ENCODE results near the gene NT5C1A. TPM values are rescaled to one million over a fixed set of nuclear protein-coding genes. Genes with fewer than 3 reads are reported as not detected.

The NT5C1A gene
- total RNA-seq, 1 donor from 2014 or later = 0.49 TPM

DNA sequence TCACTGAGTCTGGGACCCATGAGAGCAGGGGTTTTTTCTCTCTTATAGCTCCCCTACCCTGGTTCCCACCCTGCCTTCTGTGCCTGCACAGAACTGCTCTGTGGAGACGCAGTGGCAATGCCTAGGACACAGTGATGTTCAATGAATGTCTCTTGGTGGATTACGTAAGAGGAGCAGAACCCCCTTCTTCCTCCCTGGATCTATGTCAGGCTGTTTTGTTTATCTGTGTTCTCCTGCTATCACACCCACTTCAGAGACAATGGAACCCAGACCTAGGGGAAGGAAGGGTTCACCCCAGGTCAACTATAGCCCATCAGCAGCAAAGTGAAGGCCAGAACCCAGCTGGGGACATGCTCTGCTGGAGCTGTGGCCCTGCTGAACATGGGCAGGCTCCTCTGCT, 17.3 kb upstream of the NT5C1A start:
- H3K27ac ChIP-seq = no peak overlapping the region
- peaks cover 48% of the 10 kb centered on the region for H3K27me3 ChIP-seq
- intact Hi-C loops (cut with DNase I) = no loop called here
- DNase-seq (no peak), ATAC-seq (no peak)
- no peaks in the 10 kb centered on the region for H3K36me3 ChIP-seq
- no peaks in the 10 kb centered on the region for H3K9me3 ChIP-seq
- peaks cover 11% of the 10 kb centered on the region for H3K4me1 ChIP-seq
- TF ChIP-seq, protein P1, sequence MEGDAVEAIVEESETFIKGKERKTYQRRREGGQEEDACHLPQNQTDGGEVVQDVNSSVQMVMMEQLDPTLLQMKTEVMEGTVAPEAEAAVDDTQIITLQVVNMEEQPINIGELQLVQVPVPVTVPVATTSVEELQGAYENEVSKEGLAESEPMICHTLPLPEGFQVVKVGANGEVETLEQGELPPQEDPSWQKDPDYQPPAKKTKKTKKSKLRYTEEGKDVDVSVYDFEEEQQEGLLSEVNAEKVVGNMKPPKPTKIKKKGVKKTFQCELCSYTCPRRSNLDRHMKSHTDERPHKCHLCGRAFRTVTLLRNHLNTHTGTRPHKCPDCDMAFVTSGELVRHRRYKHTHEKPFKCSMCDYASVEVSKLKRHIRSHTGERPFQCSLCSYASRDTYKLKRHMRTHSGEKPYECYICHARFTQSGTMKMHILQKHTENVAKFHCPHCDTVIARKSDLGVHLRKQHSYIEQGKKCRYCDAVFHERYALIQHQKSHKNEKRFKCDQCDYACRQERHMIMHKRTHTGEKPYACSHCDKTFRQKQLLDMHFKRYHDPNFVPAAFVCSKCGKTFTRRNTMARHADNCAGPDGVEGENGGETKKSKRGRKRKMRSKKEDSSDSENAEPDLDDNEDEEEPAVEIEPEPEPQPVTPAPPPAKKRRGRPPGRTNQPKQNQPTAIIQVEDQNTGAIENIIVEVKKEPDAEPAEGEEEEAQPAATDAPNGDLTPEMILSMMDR (IDR thresholded peaks at IDR 0.05) = no peak
- no peak overlapping the region for H3K4me3 ChIP-seq

DNA sequence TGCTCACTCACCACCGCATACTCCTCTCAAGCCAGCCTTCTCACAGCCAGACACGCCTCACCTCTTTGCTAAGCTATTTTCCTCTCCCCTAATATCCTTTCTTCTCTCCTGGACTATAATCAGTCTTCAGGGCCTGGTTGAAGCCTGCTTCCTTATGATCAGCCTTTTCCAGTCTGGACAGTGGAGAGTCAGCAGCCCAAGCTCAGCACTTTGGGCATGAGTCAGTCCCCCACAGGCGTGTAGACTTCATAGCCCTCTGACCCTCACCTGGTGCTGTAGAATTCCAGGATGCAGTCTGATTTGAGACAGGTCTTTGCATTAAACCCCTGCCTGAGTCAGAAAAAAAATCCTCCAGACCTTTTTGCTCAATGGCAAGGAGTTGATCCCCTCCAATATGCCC, 16.8 kb upstream of the NT5C1A start:
- DNase-seq = no peak
- intact Hi-C loops (cut with DNase I) = no loop called here
- H3K36me3 ChIP-seq = no peaks in the 10 kb centered on the region
- H3K27ac ChIP-seq = no peak overlapping the region
- TF ChIP-seq, protein P1 (IDR thresholded peaks at IDR 0.05) = no peak
- H3K4me3 ChIP-seq = no peak overlapping the region
- peaks cover 14% of the 10 kb centered on the region for H3K4me1 ChIP-seq
- ATAC-seq = no peak
- peaks cover 54% of the 10 kb centered on the region for H3K27me3 ChIP-seq
- no peaks in the 10 kb centered on the region for H3K9me3 ChIP-seq

DNA sequence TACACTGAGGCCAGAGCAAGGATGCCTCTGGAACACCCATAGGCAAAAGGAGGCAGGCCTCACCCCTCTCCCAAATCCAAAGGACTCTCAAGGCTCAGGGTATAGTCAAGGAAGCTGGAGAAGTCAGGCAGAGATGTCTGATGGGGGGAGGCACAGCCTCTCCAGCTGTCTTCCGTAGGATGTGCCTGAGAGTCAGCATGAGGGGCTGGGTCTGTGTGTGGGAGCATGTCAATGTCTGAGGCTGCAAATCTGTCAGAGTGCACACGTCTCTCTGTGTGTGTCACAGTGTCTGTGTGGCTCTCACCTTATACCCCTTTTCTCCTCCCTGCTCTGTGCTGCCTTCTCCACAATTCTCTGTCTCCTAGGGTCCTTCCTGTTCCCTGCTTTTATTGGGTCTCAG, 15.3 kb upstream of the NT5C1A start:
- H3K4me3 ChIP-seq = no peak overlapping the region
- peaks cover 50% of the 10 kb centered on the region for H3K27me3 ChIP-seq
- H3K4me1 ChIP-seq = peaks cover 13% of the 10 kb centered on the region
- H3K9me3 ChIP-seq = no peaks in the 10 kb centered on the region
- TF ChIP-seq, protein P1 (IDR thresholded peaks at IDR 0.05) = no peak
- ATAC-seq (no peak), DNase-seq (no peak)
- intact Hi-C loops (cut with DNase I) = no loop called here
- no peaks in the 10 kb centered on the region for H3K36me3 ChIP-seq
- no peak overlapping the region for H3K27ac ChIP-seq

DNA sequence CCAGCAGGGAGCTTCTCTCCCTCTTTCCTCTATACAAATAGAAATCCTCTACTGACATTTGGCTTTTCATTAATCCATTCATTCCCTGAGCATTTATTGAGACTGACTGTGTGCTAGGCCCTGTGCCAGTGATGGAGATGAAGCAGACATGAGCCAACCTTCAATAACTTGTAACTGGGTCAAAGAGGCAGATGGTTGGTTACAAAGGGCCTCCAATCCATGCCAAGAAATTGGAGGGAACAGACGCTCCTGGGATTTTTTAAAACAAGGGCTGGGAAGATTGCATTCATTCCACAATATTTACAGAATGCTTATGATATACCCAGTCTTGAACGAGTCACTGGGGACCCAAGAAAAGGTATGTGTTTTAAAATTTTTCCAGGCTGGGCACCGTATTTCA, 13.2 kb upstream of the NT5C1A start:
- TF ChIP-seq, protein P1 (IDR thresholded peaks at IDR 0.05) = no peak
- H3K27me3 ChIP-seq = peaks cover 29% of the 10 kb centered on the region
- peaks cover 4% of the 10 kb centered on the region for H3K4me1 ChIP-seq
- ATAC-seq = no peak
- H3K4me3 ChIP-seq = no peak overlapping the region
- no peak for DNase-seq
- intact Hi-C loops (cut with DNase I) = no loop called here
- no peak overlapping the region for H3K27ac ChIP-seq
- H3K9me3 ChIP-seq = no peaks in the 10 kb centered on the region
- no peaks in the 10 kb centered on the region for H3K36me3 ChIP-seq

DNA sequence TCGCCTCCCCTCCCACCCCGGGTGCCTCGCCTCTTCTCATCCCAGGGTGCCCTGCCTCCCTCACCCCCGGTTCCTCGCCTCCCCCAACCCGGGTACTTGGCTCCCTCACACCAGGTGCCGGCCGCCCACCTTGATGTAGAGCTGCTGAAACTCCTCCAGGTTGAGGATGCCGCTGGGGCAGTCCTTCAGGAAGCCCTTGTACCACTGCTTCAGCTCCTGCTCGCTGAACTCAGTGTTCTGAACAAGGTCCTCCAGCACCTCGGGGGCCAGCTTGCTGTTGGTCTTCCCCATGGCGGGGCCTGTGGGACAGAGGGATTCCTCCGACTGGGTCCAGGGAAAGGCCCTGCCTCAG, 12.4 kb upstream of the NT5C1A start:
- H3K27me3 ChIP-seq = peaks cover 22% of the 10 kb centered on the region
- no peaks in the 10 kb centered on the region for H3K9me3 ChIP-seq
- H3K4me1 ChIP-seq = peaks cover 4% of the 10 kb centered on the region
- intact Hi-C loops (cut with DNase I) = no loop called here
- no peak overlapping the region for H3K4me3 ChIP-seq
- no peak for ATAC-seq
- TF ChIP-seq, protein P1 (IDR thresholded peaks at IDR 0.05) = no peak
- H3K36me3 ChIP-seq = no peaks in the 10 kb centered on the region
- no peak overlapping the region for H3K27ac ChIP-seq
- no peak for DNase-seq

DNA sequence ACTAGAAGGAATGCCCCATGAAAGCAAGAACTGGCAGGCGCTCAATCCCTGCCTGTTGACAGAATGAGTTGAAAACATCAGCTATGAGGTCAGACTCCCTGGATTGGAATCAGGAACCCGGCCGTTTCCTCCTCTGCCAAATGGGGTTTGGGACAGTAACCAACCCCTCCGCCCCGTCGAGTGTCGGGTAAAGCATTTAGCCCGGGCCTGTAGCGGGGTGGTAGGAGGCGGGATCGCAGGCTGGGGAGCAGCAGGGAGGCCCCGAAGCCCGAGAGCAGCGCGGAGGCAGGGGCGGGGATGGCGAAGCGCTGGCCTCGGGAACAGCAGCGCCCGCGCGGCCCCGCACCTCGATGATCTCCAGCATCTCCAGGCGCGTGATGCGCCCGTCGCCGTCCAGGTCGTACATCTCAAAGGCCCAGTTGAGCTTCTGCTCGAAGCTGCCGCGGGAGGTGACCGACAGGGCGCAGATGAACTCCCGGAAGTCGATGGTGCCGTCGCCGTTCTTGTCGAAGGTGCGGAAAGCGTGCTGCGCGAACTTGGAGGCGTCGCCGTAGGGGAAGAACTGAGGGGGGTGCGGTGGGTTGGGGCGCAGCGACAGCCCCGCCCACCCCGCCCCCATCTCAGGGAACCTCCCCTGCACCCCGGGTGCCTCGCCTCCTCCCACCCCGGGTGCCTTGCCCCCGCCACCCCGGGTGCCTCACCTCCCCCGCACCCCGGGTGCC, 11.8 kb upstream of the NT5C1A start:
- Histone ChIP-seq H3K36me3 (no peaks in the 10 kb centered on the region), H3K4me3 (no peak overlapping the region), H3K4me1 (peaks cover 4% of the 10 kb centered on the region), H3K9me3 (no peaks in the 10 kb centered on the region), H3K27me3 (peaks cover 20% of the 10 kb centered on the region), H3K27ac (no peak overlapping the region)
- TF ChIP-seq, protein P1 (IDR thresholded peaks at IDR 0.05) = no peak
- ATAC-seq (no peak), DNase-seq (no peak)
- intact Hi-C loops (cut with DNase I) = no loop called here
